ENCODE measurements around the gene MORN1.

MORN1 gene

GRCh38 chr1:2425892-2426291 lies 34.5 kb upstream of the MORN1 start:
- FAIRE-seq (no peak), DNase-seq (ENCODE audit: extremely low spot score, insufficient read length, low read depth) (no peak)

DNA sequence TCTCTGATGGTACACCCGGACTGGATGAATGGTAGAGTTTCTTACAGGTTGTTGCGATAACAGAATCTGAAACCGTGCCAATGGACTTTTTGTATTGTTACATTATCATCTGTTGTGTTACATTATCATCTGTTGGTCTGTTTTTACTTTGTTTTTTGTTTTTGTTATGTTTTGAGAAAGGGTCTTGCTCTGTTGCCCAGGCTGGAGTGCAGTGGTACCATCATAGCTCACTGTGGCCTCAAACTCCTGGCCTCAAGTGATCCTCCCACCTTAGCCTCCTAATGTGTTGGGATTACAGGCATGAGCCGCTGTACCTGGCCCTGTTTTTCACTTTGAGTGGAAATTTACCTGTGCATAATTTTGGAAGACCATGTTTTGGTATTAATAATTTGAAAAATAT lies 31.2 kb upstream of the MORN1 start:
- no peak for FAIRE-seq
- DNase-seq (ENCODE audit: extremely low spot score, insufficient read length, low read depth), result no peak

- no peak for DNase-seq (ENCODE audit: extremely low spot score, insufficient read length, low read depth)
- FAIRE-seq, result no peak
Observed at GRCh38 chr1:2419416-2419815, 28.1 kb upstream of the MORN1 start.

GRCh38 chr1:2418791-2419320 lies 27.5 kb upstream of the MORN1 start:
- FAIRE-seq (no peak), DNase-seq (ENCODE audit: extremely low spot score, insufficient read length, low read depth) (no peak)

- no peak for FAIRE-seq
- no peak for DNase-seq (ENCODE audit: extremely low spot score, insufficient read length, low read depth)
Observed at GRCh38 chr1:2417833-2418225, 26.5 kb upstream of the MORN1 start.

DNA sequence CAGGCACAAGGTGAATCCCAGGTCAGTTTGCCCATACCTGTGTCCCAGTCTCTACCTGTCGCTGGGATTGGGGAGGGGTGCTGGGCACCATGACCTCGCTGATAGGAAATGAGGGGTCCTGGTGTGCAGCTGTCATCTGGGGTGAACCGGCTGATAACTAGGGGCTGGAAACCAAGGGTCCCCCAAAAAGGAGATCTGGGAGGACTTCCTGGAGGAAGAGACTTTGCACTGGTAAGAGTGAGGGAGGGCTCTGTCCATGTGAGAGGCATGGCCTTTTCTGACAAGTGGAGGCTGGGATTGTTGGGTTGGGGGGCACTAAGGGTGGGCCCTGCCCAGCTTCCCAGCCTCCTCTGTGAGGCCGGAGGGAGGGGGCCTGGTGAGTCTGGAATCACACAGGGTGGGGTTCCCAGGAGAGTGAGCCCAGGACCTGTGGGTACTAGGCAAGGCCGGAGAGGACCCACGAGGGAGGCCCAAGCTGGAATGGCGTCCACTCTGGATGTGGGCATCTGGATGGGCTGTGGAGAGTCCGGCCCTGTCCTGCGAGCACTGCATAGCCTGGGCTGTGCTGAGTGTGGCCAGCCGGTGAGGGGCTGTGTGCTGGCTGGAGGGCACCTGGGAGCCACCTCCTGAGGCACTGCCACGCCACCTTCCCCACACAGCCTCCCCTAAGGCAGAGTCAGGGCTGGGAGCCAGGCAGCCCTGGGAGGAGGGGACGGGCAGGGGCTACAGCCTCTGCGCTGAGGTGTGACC lies 25.9 kb upstream of the MORN1 start:
- DNase-seq (ENCODE audit: extremely low spot score, insufficient read length, low read depth), result no peak
- no peak for FAIRE-seq

DNA sequence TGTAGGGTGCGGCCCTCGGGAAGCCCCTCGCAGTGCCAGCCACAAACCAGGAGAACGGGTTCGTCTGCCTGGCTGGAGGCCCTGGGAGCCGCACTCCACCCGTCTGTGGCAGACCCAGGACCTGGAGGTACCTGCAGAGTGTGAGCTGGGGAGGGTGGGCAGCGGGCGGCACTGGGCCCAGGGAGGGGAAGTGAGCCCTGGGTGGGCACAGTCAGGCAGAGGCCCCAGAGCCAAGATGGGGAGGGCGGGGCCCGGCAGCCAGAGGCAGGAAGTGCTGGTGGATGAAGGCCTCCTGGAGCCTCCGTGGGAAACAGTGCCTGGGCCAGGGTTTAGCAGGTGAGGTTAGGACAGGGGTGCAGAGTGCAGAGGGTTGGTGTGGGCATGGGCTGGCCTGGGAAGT lies 25.0 kb upstream of the MORN1 start:
- FAIRE-seq (no peak), DNase-seq (ENCODE audit: extremely low spot score, insufficient read length, low read depth) (no peak)

- FAIRE-seq (peak; percentile 84), DNase-seq (ENCODE audit: extremely low spot score, insufficient read length, low read depth) (no peak)
Observed at GRCh38 chr1:2415801-2416208, 24.5 kb upstream of the MORN1 start.

DNA sequence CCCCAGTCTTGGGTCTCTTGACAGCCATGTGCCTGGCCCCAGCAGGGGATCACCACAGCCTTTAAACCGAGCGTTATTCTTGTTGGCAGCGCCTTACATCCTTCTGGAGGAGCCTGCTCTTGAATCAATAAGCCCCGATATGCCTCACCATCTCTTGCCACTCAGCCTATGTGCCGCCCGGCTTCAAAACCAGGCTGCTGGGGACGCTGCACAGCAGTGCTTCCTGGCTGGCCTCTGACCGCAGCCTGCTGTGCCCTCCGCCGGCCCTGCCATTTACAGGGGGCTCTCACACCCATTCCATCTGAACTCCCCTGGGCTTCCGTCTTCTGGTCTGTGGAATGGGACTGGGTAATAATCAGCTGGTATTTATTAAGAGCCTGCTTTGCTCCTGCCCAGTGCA lies 24.0 kb upstream of the MORN1 start:
- DNase-seq (ENCODE audit: extremely low spot score, insufficient read length, low read depth) (no peak), FAIRE-seq (no peak)

GRCh38 chr1:2414297-2414958 lies 23.1 kb upstream of the MORN1 start:
- peak; percentile 71 for DNase-seq (ENCODE audit: extremely low spot score, insufficient read length, low read depth)
- peak; percentile 73 for FAIRE-seq

GRCh38 chr1:2413495-2414296 lies 22.3 kb upstream of the MORN1 start:
- DNase-seq (ENCODE audit: extremely low spot score, insufficient read length, low read depth) (no peak), FAIRE-seq (no peak)

GRCh38 chr1:2412773-2413494 lies 21.6 kb upstream of the MORN1 start:
- DNase-seq (ENCODE audit: extremely low spot score, insufficient read length, low read depth) (no peak), FAIRE-seq (peak; percentile 62)

DNA sequence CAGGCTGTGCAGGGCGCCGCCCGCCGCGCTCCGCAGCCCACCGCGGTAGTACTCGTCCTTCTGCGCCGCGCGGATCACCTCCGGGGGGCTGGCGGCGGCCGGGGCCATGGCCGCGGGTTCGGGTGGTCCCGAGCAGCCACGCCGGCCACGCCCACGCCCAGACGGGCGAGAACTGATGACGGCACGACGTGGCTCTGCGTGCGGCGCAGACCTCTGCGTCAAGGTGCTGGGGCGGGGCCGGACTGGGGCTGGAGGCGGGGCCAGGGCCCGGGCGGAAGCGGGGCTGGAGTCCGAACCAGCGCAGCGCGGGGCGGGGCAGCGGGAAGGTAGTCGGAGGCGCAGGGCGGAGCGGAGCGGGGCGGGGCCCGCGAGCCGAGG lies 21.0 kb upstream of the MORN1 start, which contains the start of gene PEX10:
Gene PEX10, minus strand, starts transcription at position 170 of the 378 bp plus-strand sequence. Its CDS starts 62 bp downstream, at position 108.
- FAIRE-seq (peak; percentile 98), DNase-seq (ENCODE audit: extremely low spot score, insufficient read length, low read depth) (peak; percentile 97)

- FAIRE-seq, result no peak
- no peak for DNase-seq (ENCODE audit: extremely low spot score, insufficient read length, low read depth)
Observed at GRCh38 chr1:2411801-2412394, 20.5 kb upstream of the MORN1 start.

GRCh38 chr1:2409745-2410144 lies 18.4 kb upstream of the MORN1 start:
- FAIRE-seq (no peak), DNase-seq (ENCODE audit: extremely low spot score, insufficient read length, low read depth) (no peak)

GRCh38 chr1:2408859-2409276 lies 17.5 kb upstream of the MORN1 start:
- FAIRE-seq (no peak), DNase-seq (ENCODE audit: extremely low spot score, insufficient read length, low read depth) (no peak)

- FAIRE-seq (no peak), DNase-seq (ENCODE audit: extremely low spot score, insufficient read length, low read depth) (no peak)
Observed at GRCh38 chr1:2408456-2408855, 17.1 kb upstream of the MORN1 start.

DNA sequence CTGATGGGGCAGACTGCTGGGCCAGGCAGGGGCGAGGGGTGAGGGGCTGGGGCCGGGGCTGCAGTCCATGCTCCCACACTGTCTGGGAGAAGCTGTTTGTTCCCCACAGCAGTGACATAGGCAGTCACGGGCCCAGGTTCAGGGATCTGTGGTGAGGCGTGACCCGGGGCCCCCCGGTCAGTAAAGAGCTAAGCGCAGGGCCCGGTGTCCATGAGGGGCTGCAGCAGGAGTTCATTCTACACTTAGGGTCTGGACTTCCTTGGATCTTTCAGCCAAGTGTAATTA lies 16.6 kb upstream of the MORN1 start:
- FAIRE-seq (no peak), DNase-seq (ENCODE audit: extremely low spot score, insufficient read length, low read depth) (no peak)

- FAIRE-seq, result no peak
Observed at GRCh38 chr1:2407166-2407990, 16.0 kb upstream of the MORN1 start.

More at GRCh38 chr1:2407166-2407990, 16.0 kb upstream of the MORN1 start:
- no peak for DNase-seq (ENCODE audit: extremely low spot score, insufficient read length, low read depth)
